IPS-18a (cell line): ENCODE results near the gene VPS51.

Experiments
- H3K27ac ChIP-seq: one replicate; pipeline ENCODE4 v1.5.1; 2013; ENCODE audit warnings: low read length
- H3K27me3 ChIP-seq: one replicate; pipeline ENCODE4 v1.6.1; 2013; ENCODE audit warnings: mild to moderate bottlenecking, low read length; ENCODE audit not compliant: control insufficient read depth, insufficient read depth
- H3K36me3 ChIP-seq: one replicate; pipeline ENCODE4 v1.6.1; 2013; ENCODE audit warnings: low read depth, low read length; ENCODE audit not compliant: control insufficient read depth
- H3K4me1 ChIP-seq: one replicate; pipeline ENCODE4 v1.6.1; 2013; ENCODE audit warnings: low read depth, low read length; ENCODE audit not compliant: control insufficient read depth
- H3K4me3 ChIP-seq: one replicate; pipeline ENCODE4 v1.5.1; 2013; ENCODE audit warnings: low read length
- H3K9ac ChIP-seq: one replicate; pipeline ENCODE4 v1.6.1; 2013; ENCODE audit warnings: mild to moderate bottlenecking, low read length, moderate library complexity
- H3K9me3 ChIP-seq: one replicate; pipeline ENCODE4 v1.6.1; 2013; ENCODE audit warnings: low read depth, low read length; ENCODE audit not compliant: control insufficient read depth

Gene VPS51

DNA sequence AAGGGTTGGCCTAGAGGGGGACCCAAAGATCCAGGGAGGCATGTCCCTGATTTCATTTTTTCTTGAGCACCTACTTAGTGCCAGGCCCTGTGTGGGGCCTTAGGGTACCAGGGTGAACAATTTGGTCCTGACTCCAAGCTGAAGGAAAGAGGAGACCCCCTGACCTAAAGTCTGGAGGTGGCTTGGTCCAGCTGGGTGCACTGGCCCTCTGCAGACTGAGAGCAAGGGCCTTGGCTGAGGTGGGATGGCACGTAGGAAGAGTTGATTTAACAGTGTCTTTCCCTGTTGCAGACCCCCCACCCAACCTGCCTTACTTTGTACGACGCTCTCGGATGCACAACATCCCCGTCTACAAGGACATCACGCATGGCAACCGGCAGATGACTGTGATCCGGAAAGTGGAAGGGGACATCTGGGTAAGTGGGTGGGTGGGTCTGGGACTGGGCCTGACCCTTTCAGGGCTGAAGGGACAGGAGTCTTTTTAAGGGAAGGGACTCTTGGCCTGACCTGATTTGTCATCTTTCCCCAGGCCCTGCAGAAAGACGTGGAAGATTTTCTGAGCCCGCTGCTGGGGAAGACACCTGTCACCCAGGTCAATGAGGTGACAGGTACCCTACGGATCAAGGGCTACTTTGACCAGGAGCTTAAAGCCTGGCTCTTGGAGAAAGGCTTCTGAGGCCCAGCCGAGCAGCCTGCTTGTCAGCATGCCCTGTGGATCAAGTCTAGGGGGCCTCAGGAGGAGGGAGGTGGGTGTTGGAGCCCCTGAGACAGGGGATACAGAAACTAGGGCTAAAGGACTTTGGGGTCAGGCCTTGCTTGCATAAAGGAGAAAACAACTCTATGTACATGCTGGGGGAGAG is 29.4 kb downstream of the VPS51 start:
- H3K4me1 ChIP-seq: peaks cover 6% of the 10 kb centered on the region
- no peaks in the 10 kb centered on the region for H3K27me3 ChIP-seq
- H3K9me3 ChIP-seq: no peaks in the 10 kb centered on the region
- no peak overlapping the region for H3K9ac ChIP-seq
- peaks cover 48% of the 10 kb centered on the region for H3K36me3 ChIP-seq
- H3K4me3 ChIP-seq: no peak overlapping the region
- H3K27ac ChIP-seq: no peak overlapping the region

DNA sequence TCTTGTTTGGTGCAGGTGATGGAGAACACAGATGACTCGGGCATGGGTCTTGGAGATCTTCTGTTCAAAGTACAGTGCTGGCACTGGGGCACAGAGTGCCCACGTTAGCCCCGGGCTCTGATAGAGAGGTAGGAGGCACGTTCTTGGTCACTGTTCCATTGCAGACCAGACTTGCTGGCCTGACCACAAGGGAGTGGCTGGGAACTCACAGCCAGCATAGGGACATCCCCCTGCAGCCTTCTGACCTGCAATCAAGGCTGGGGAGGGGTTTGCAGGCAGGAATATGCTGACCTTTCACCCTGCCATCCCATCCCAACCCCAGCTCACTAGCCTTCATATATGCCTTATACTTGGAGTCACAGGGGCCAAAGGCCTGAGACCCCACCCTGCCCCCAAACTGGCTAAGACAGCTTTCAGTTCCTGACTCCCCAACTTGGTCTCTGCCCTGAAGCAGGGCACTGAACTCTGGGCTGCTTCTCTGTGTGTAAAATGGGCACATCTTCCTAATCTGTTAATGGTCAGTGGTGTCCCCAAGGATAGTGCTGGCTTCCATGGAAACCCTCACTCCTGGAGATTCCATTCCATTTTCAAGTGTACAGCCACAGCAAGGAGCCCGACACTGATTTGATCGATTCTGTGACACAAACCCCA is 30.7 kb downstream of the VPS51 start:
- Histone ChIP-seq H3K4me3 (no peak overlapping the region), H3K36me3 (peaks cover 52% of the 10 kb centered on the region), H3K27ac (no peak overlapping the region), H3K9ac (no peak overlapping the region), H3K27me3 (no peaks in the 10 kb centered on the region), H3K9me3 (no peaks in the 10 kb centered on the region), H3K4me1 (peaks cover 3% of the 10 kb centered on the region)

DNA sequence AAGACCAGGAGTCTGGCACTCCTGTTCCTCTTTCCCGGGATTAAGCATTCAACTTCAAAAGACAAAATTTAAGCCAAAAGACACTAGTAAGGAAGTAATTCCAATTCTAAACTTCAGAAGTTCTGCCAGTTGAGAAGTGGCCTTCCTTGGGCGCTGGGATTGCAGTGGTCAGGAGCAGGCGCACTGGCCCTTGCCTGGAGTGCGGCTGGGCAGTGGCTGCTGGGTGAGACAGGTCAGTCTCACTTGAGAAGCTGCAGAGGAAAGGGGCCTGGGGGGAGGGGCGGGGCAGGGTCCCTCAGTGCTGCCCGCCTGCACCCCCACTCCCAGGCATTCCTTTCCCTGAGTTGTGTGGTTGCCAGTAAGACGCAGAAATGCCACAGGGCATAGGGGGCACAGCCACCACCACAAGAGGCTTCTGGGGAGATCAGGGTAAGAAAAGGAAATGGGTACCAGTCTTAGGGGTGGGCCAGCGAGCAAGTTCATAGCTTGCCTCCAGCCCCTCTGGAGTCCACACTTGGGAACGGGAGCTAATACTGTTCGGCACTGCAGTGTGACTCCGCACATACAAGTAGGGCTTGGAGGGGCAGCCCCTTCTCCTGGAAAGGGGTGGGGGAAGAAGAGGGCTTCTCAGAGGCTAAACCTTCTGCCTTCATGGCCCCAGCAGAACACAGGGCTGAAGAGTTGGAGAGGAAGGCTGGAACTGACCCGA is 31.6 kb downstream of the VPS51 start:
- Histone ChIP-seq H3K4me3 (no peak overlapping the region), H3K27ac (no peak overlapping the region), H3K27me3 (no peaks in the 10 kb centered on the region), H3K9ac (no peak overlapping the region), H3K9me3 (no peaks in the 10 kb centered on the region), H3K4me1 (peaks cover 3% of the 10 kb centered on the region), H3K36me3 (peaks cover 55% of the 10 kb centered on the region)

DNA sequence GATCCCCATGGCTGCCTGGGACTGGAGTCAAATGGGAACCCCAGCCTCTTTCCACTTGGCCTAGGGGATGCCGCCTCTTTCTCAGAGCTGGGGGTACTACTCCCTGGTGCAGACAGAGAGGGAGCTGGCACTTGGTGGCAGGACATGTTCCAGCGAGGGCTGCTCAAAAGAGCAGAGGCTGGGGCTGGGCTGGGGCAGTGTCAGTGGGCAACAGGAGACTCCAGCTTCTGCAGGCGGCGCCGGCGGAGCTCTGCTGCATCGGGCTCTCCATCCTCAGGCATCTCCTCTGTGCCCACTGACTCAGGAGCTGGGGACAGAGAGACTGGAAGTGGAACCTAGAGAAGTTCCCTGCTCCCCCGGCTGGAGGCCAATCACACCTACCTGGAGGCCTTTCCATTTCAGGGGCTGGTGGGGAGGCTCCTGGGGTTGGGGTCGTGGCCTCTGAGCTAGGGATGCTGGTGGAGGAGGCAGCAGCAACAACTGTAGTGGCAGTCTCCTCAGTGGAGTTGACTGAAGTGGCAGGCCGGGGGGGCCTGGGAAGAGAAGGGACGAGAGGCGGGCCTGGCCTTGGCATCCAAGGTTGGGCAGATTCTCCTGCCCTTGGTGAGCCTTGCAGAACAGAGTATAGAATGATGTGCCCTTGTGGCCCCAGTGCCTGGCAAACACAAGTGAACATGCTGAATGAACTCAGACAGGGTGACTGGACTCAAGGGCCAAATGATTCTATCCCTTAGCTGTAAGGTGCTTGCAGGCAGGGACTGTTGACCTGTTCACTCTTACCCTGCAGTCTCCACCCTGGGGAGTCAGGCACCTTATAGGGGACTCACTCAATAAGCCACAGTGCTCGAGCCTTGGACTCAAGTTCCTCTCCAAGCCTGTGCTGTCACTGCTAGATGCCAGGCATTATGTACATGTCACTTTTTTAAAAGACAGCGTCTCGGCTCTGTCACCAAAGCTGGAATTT is 32.5 kb downstream of the VPS51 start:
- H3K36me3 ChIP-seq: peaks cover 55% of the 10 kb centered on the region
- H3K27ac ChIP-seq: no peak overlapping the region
- H3K4me1 ChIP-seq: no peaks in the 10 kb centered on the region
- no peak overlapping the region for H3K9ac ChIP-seq
- no peaks in the 10 kb centered on the region for H3K9me3 ChIP-seq
- no peak overlapping the region for H3K4me3 ChIP-seq
- H3K27me3 ChIP-seq: no peaks in the 10 kb centered on the region

DNA sequence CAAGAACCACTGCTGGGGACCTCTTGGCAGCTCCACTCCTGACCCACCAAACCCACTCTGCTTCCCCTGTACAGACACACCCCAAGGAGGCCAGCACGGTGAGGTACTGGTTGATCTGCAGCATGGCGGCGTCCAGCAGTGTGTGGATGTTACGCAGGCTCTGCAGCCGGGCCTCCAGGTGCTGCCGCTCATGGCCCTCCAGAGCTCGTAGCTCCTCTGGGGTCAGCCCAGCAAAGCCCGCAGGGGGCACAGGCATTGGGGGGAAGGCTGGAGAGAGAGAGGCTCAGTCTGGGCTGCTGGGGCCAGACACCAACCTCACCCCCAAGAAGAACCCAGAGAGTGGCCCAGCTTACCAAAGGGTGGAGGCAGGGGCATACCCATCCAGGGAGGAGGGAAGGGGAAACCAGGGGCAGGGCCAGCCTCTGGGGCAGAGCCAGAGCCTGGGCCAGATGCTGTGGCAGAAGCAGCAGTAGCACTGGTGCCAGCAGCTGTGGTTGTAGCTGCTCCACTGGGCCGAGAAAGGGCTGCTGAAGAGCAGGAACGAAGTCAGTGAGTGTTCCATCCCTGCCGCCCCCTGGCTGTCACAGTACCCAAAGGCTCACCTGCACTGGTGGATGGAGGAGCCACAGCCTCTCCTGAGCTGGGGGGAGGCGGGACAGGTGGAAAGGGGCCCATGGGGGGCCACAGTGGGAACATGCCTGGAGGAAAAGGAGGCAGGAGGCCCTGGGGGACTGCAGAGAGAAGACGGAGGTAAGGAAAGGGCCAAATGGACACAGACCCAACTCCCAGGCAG is 33.8 kb downstream of the VPS51 start:
- no peaks in the 10 kb centered on the region for H3K27me3 ChIP-seq
- H3K9me3 ChIP-seq: no peaks in the 10 kb centered on the region
- H3K27ac ChIP-seq: no peak overlapping the region
- no peak overlapping the region for H3K9ac ChIP-seq
- H3K4me3 ChIP-seq: no peak overlapping the region
- no peaks in the 10 kb centered on the region for H3K4me1 ChIP-seq
- peaks cover 50% of the 10 kb centered on the region for H3K36me3 ChIP-seq

DNA sequence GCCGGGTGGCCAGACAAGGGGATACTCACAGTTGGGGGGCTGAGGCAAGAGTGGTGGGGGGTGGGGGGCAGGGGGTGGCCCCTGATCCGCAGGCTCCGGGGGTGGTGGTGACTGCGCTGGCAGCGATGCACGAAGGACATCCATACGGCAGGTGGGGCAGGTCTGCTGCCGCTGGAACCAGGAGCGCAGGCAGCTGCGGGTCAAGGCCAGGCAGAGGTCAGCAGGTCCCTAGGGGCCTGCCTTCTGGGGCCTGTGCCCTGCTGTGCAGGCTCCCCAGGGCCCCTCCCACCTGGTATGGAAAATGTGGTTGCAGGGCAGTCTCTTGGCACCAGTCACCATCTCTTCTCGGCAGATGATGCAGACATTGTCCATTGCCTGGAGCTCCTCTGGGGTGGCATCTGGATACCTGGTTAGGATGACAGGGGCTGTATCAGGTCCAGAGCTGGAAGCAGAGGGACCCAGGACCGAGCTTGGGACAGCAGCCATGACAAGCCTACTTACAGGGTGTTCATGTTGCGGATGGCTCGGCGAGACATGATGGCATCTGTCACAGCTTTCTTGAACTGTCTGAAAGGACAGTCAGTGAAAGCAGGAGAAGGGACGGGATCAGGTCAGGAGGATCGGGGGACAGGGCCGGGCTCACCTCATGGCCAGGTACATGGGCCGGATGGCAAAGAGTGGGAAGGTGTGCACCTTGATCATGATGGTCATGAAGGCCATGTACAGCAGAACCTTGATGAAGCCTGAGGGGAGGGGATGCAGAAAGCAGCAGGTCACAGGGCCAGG is 34.8 kb downstream of the VPS51 start:
- H3K4me3 ChIP-seq: no peak overlapping the region
- peaks cover under 1% of the 10 kb centered on the region for H3K4me1 ChIP-seq
- no peaks in the 10 kb centered on the region for H3K27me3 ChIP-seq
- H3K27ac ChIP-seq: no peak overlapping the region
- H3K36me3 ChIP-seq: peaks cover 41% of the 10 kb centered on the region
- H3K9me3 ChIP-seq: no peaks in the 10 kb centered on the region
- H3K9ac ChIP-seq: no peak overlapping the region

DNA sequence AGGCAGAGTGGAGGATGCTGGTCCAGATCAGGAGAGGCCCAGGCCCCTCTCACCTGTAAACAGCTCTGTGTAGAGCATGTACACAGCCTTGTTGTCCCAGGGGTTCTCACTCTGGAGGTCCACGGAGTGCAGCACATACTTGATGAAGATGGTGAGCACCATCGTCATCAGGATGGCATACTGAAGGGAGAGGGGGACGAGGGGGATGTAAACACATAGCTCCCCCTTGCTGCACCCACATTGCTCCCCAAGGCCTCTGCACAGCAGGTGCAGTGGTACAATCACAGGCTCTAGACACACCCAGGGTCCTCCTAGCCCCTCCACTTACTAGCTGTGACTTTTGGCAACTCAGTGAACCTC is 35.4 kb downstream of the VPS51 start:
- H3K4me3 ChIP-seq: no peak overlapping the region
- peaks cover 35% of the 10 kb centered on the region for H3K36me3 ChIP-seq
- peaks cover 4% of the 10 kb centered on the region for H3K4me1 ChIP-seq
- H3K27me3 ChIP-seq: no peaks in the 10 kb centered on the region
- H3K27ac ChIP-seq: no peak overlapping the region
- no peaks in the 10 kb centered on the region for H3K9me3 ChIP-seq
- no peak overlapping the region for H3K9ac ChIP-seq

DNA sequence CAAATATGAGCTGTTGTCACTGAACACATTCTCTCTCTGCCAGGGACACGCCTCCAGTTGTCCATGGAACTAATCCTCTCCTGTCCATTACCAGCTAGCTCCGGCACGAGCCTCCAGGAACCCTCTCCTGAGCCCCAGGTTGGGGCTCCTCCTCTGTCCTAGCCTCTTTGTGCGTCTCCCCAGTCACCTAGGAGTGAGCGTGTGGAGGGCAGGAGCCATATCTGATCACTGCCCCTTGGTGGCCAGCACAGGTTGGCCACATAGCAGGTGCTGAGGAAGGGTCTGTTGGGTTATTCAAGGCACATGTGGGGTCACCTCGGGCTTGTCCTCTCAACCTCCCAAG is 35.9 kb downstream of the VPS51 start:
- H3K27me3 ChIP-seq: no peaks in the 10 kb centered on the region
- no peak overlapping the region for H3K4me3 ChIP-seq
- H3K9me3 ChIP-seq: no peaks in the 10 kb centered on the region
- no peak overlapping the region for H3K9ac ChIP-seq
- no peak overlapping the region for H3K27ac ChIP-seq
- H3K36me3 ChIP-seq: peaks cover 31% of the 10 kb centered on the region
- peaks cover 4% of the 10 kb centered on the region for H3K4me1 ChIP-seq

DNA sequence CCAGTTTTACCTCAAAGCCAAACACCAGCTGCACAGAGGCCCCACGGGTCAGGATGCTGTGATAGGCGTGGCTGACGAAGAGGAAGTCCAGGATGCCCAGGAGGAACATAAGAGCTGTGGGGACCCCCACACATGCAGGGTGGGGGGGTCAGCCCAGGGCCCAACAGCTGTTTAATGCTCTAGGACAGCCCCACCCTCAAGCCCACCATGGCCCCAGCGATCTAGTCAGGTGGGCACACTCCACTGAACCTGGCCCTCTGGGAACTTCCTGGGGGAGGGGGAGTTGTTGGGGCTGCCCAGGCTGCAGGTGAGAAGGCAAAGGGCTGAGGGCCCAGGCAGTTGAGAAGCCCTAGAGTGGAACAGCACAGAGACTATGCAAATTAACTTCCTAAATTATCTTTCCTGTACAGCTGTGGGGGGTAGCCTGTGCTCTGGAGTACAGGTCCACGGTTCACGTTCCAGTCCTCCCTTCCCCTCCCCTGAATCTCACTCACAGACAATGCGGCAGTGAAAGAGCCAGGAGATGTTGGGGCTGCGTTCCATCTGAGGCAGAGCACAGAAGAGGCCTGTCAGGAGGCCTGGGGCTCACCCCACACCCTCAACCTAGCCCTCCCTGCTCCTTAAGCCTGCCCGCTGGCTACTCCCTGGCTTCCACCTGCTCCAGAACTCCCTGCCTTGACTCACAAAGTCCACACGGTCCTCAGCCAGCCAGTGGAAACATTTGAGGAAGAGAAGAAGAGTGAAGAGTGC is 36.4 kb downstream of the VPS51 start:
- Histone ChIP-seq H3K27me3 (no peaks in the 10 kb centered on the region), H3K27ac (no peak overlapping the region), H3K4me3 (no peak overlapping the region), H3K9me3 (no peaks in the 10 kb centered on the region), H3K9ac (no peak overlapping the region), H3K36me3 (peaks cover 28% of the 10 kb centered on the region), H3K4me1 (peaks cover 4% of the 10 kb centered on the region)
